Measurements from ENCODE around the gene C16orf90. TPM values are rescaled to one million over a fixed set of nuclear protein-coding genes. Genes with fewer than 3 reads are reported as not detected.

The C16orf90 gene
- total and polyA plus RNA-seq, 2 experiments from 2014 or later = not detected

- no peak overlapping the region for H3K4me2 ChIP-seq (ENCODE audit: unreplicated experiment)
- H3K4me1 ChIP-seq (ENCODE audit: insufficient read depth) = no peaks in the 10 kb centered on the region
- no peaks in the 10 kb centered on the region for H3K9me2 ChIP-seq (ENCODE audit: insufficient read depth)
- no peak overlapping the region for H2AFZ ChIP-seq
- DNase-seq = no peak
- no peak overlapping the region for H3K4me3 ChIP-seq
- no peaks in the 10 kb centered on the region for H4K20me1 ChIP-seq (ENCODE audit: insufficient read depth)
- no peaks in the 10 kb centered on the region for H3K9me3 ChIP-seq (ENCODE audit: low read depth)
- H3K9ac ChIP-seq = no peak overlapping the region
- H3K36me3 ChIP-seq (ENCODE audit: low read depth) = peaks cover 38% of the 10 kb centered on the region
- WGBS, 2 experiments (ENCODE audit: low coverage in 1 of 2, low lambda C conversion rate in 2 of 2, missing lambda C conversion rate in 2 of 2) = 98% methylated on average over 6 of the region's 6 CpGs
- no peaks in the 10 kb centered on the region for H3K79me2 ChIP-seq (ENCODE audit: insufficient read depth)
- no peaks in the 10 kb centered on the region; the same call in 1 of the 2 replicates for H3F3A ChIP-seq (ENCODE audit: insufficient read depth)
- in situ Hi-C loops (cut with MboI) = no loop called here
- H3K27ac ChIP-seq = no peak overlapping the region
- no peaks in the 10 kb centered on the region for H3K27me3 ChIP-seq (replicated peaks; ENCODE audit: insufficient read depth)
- no peak for TF ChIP-seq EZH2 (IDR thresholded peaks at IDR 0.05; ENCODE audit: insufficient read depth, poor library complexity, severe bottlenecking)
- no peak for TF ChIP-seq EZH2phosphoT487 (IDR thresholded peaks at IDR 0.05; ENCODE audit: insufficient read depth, low read depth)
These were observed 23.1 kb upstream of the C16orf90 start for GRCh38 chr16:3518292-3518985.

DNA sequence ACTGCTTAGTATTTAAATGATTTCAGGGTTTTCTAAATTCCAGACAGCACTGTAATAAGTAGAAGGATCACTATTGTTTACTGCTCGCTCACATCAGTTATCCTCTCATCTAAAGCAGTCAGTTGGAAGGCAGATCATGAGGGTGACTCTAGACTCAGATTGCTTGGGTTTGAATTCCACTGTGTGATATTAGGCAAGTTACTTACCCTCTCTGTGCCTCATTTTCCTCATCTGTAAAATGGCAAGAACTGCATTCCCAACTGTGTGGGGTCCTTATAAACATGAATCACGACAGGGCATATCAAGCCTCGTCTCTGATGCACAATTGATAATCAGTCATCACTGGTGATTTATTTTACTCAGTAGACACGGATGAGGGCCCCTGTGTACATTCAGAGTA, 20.6 kb upstream of the C16orf90 start:
- no peak overlapping the region for H3K4me3 ChIP-seq

DNA sequence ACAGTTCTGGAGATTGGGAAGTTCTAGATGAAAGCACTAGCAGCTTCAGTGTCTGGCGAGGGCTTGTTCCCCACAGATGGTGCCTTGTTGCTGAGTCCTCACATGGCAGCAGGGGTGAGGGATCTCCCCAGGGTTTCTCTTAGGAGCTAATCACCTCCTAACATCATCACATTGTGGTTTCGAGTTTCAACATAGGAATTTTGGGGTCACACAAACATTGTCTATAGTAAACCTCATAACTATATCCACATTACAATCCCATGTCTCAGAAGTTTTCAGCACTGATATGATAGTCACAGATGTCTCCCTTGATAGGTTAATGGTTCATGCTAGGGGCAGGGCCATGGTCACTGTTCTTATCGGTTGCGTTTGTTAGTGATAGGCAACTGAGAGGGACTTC, 19.3 kb upstream of the C16orf90 start:
- Histone ChIP-seq H3K4me1 (ENCODE audit: insufficient read depth) (no peaks in the 10 kb centered on the region), H3F3A (ENCODE audit: insufficient read depth) (no peaks in the 10 kb centered on the region; the same call in 1 of the 2 replicates), H3K36me3 (ENCODE audit: low read depth) (peaks cover 43% of the 10 kb centered on the region), H3K9me2 (ENCODE audit: insufficient read depth) (no peaks in the 10 kb centered on the region), H3K4me2 (ENCODE audit: unreplicated experiment) (no peak overlapping the region), H3K9ac (no peak overlapping the region), H3K9me3 (ENCODE audit: low read depth) (no peaks in the 10 kb centered on the region), H3K79me2 (ENCODE audit: insufficient read depth) (no peaks in the 10 kb centered on the region), H3K27ac (no peak overlapping the region), H3K27me3 (replicated peaks; ENCODE audit: insufficient read depth) (no peaks in the 10 kb centered on the region), H3K4me3 (no peak overlapping the region), H4K20me1 (ENCODE audit: insufficient read depth) (no peaks in the 10 kb centered on the region), H2AFZ (no peak overlapping the region)
- peak; percentile 44 for DNase-seq
- in situ Hi-C loops (cut with MboI) = no loop called here
- WGBS, 2 experiments (ENCODE audit: low coverage in 1 of 2, low lambda C conversion rate in 2 of 2, missing lambda C conversion rate in 2 of 2) = 88 to 94% methylated on average over 4 of the region's 4 CpGs
- no peak for TF ChIP-seq EZH2 (IDR thresholded peaks at IDR 0.05; ENCODE audit: insufficient read depth, poor library complexity, severe bottlenecking)
- TF ChIP-seq EZH2phosphoT487 (IDR thresholded peaks at IDR 0.05; ENCODE audit: insufficient read depth, low read depth) = no peak

More for the DNA sequence above, 20.6 kb upstream of the C16orf90 start:
- H3K79me2 ChIP-seq (ENCODE audit: insufficient read depth) = no peaks in the 10 kb centered on the region
- no peaks in the 10 kb centered on the region for H3K4me1 ChIP-seq (ENCODE audit: insufficient read depth)
- H3K9ac ChIP-seq = no peak overlapping the region
- no peak for DNase-seq
- no peak for TF ChIP-seq EZH2phosphoT487 (IDR thresholded peaks at IDR 0.05; ENCODE audit: insufficient read depth, low read depth)
- no peak for TF ChIP-seq EZH2 (IDR thresholded peaks at IDR 0.05; ENCODE audit: insufficient read depth, poor library complexity, severe bottlenecking)
- H2AFZ ChIP-seq = no peak overlapping the region
- H3K27me3 ChIP-seq (replicated peaks; ENCODE audit: insufficient read depth) = no peaks in the 10 kb centered on the region
- peaks cover 47% of the 10 kb centered on the region for H3K36me3 ChIP-seq (ENCODE audit: low read depth)
- WGBS, 2 experiments (ENCODE audit: low coverage in 1 of 2, low lambda C conversion rate in 2 of 2, missing lambda C conversion rate in 2 of 2) = 95 to 96% methylated on average over 4 of the region's 4 CpGs
- H3K27ac ChIP-seq = no peak overlapping the region
- H3F3A ChIP-seq (ENCODE audit: insufficient read depth) = no peaks in the 10 kb centered on the region; the same call in 1 of the 2 replicates
- in situ Hi-C loops (cut with MboI) = no loop called here
- H4K20me1 ChIP-seq (ENCODE audit: insufficient read depth) = no peaks in the 10 kb centered on the region
- no peak overlapping the region for H3K4me2 ChIP-seq (ENCODE audit: unreplicated experiment)
- no peaks in the 10 kb centered on the region for H3K9me3 ChIP-seq (ENCODE audit: low read depth)
- no peaks in the 10 kb centered on the region for H3K9me2 ChIP-seq (ENCODE audit: insufficient read depth)

DNA sequence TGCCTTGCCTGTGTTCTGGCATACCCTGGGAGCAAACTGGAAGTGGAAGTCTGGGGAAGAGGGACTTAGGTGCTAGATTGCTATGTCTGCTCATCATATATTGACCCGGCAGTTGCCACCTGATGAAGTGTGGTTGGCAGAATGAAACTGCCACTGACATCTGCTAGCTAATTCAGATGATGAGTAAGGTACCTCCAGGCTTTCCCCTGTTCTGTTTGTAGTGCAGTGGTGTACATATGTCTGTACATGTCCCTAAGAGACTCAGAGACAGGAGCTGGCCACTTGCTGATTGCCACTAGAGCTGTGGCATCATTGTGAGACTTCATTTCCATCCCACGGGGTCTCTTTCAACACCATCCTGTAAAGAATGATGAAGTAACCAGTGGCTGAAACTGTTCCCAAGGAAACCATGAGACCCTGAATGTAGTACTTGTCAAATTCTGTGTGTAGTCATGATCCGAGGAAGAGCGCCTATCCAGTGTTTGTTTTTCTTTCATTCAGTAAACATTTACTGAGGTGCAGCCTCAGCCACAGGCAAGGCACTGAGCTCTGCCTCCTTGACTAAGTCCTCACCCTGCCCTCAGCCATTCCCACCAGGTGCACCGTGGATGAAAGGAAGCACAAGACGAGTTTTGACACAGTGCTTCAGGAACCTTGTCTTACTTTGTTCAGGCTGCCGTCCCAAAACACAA, 18.7 kb upstream of the C16orf90 start:
- WGBS, 2 experiments (ENCODE audit: low coverage in 1 of 2, low lambda C conversion rate in 2 of 2, missing lambda C conversion rate in 2 of 2) = 81 to 85% methylated on average over 7 of the region's 7 CpGs
- H3K79me2 ChIP-seq (ENCODE audit: insufficient read depth) = no peaks in the 10 kb centered on the region
- H3K9ac ChIP-seq = no peak overlapping the region
- H3K4me3 ChIP-seq = no peak overlapping the region
- H3K27me3 ChIP-seq (replicated peaks; ENCODE audit: insufficient read depth) = no peaks in the 10 kb centered on the region
- peaks cover 41% of the 10 kb centered on the region for H3K36me3 ChIP-seq (ENCODE audit: low read depth)
- no peaks in the 10 kb centered on the region for H3K9me2 ChIP-seq (ENCODE audit: insufficient read depth)
- no peak for TF ChIP-seq EZH2 (IDR thresholded peaks at IDR 0.05; ENCODE audit: insufficient read depth, poor library complexity, severe bottlenecking)
- no peak for TF ChIP-seq EZH2phosphoT487 (IDR thresholded peaks at IDR 0.05; ENCODE audit: insufficient read depth, low read depth)
- H4K20me1 ChIP-seq (ENCODE audit: insufficient read depth) = no peaks in the 10 kb centered on the region
- no peak for DNase-seq
- H3F3A ChIP-seq (ENCODE audit: insufficient read depth) = no peaks in the 10 kb centered on the region
- no peak overlapping the region for H2AFZ ChIP-seq
- no peak overlapping the region for H3K4me2 ChIP-seq (ENCODE audit: unreplicated experiment)
- H3K27ac ChIP-seq = no peak overlapping the region
- no peaks in the 10 kb centered on the region for H3K9me3 ChIP-seq (ENCODE audit: low read depth)
- in situ Hi-C loops (cut with MboI) = no loop called here
- no peaks in the 10 kb centered on the region for H3K4me1 ChIP-seq (ENCODE audit: insufficient read depth)

Data from GM23248 (cell line).